GM23338 (cell line): Measurements from ENCODE around the gene TIMM44. TPM values are rescaled to one million over a fixed set of nuclear protein-coding genes. Genes with fewer than 3 reads are reported as not detected.

Experiments used
- ATAC-seq: fragments of 200-7000 bp; cut with Tn5 transposase; 3 replicates; pipeline ENCODE4 v1.9.1; 2020
- DNase-seq: peaks from one replicate; pipeline ENCODE4 v3.0.0-alpha.2; 2015; ENCODE audit warnings: low spot score
- H2AFZ ChIP-seq: fragments of 200-600 bp; sonication (generic); 2 replicates; pipeline ENCODE4 v1.8.0; 2016; ENCODE audit warnings: antibody characterized with exemption, mild to moderate bottlenecking, moderate library complexity
- H3F3A ChIP-seq: fragments of 200-600 bp; sonication (generic); replicated peaks from 2 replicates; pipeline ENCODE4 v1.8.0; 2017; ENCODE audit warnings: antibody characterized with exemption, mixed run types, low read depth
- H3K27ac ChIP-seq: fragments of 200-600 bp; sonication (generic); 2 replicates; pipeline ENCODE4 v1.6.1; 2016; ENCODE audit warnings: low read depth
- H3K27me3 ChIP-seq: fragments of 200-600 bp; sonication (generic); 2 replicates; pipeline ENCODE4 v1.8.0; 2016; ENCODE audit warnings: mild to moderate bottlenecking, mixed run types, moderate library complexity; ENCODE audit not compliant: insufficient read depth
- H3K36me3 ChIP-seq: fragments of 200-600 bp; sonication (generic); 2 replicates; pipeline ENCODE4 v1.8.0; 2016; ENCODE audit warnings: mild to moderate bottlenecking; ENCODE audit not compliant: insufficient read depth
- H3K4me1 ChIP-seq: fragments of 200-600 bp; sonication (generic); 2 replicates; pipeline ENCODE4 v1.8.0; 2016; ENCODE audit warnings: mild to moderate bottlenecking, moderate library complexity; ENCODE audit not compliant: insufficient read depth
- H3K4me2 ChIP-seq: fragments of 200-600 bp; sonication (generic); 2 replicates; pipeline ENCODE4 v1.7.1; 2017; ENCODE audit warnings: mixed run types
- H3K4me3 ChIP-seq: fragments of 200-600 bp; sonication (generic); 2 replicates; pipeline ENCODE4 v1.6.1; 2016; ENCODE audit warnings: mixed run types
- H3K79me2 ChIP-seq: fragments of 200-600 bp; sonication (generic); replicated peaks from 2 replicates; pipeline ENCODE4 v1.8.0; 2017; ENCODE audit warnings: mild to moderate bottlenecking; ENCODE audit not compliant: insufficient read depth
- H3K9me2 ChIP-seq: fragments of 200-600 bp; sonication (generic); 2 replicates; pipeline ENCODE4 v1.8.0; 2017; ENCODE audit not compliant: insufficient read depth
- H4K20me1 ChIP-seq: fragments of 200-600 bp; sonication (generic); replicated peaks from 2 replicates; pipeline ENCODE4 v1.8.0; 2017; ENCODE audit warnings: mild to moderate bottlenecking; ENCODE audit not compliant: insufficient read depth
- H3K27ac Mint-ChIP-seq: 2 replicates; pipeline ENCODE4 v1.8.0; 2020; ENCODE audit warnings: inconsistent platforms, mild to moderate bottlenecking, moderate library complexity, mixed read lengths
- H3K27me3 Mint-ChIP-seq: 3 replicates; pipeline ENCODE4 v1.8.0; 2022; ENCODE audit warnings: low read depth, mild to moderate bottlenecking, moderate library complexity, mixed read lengths, inconsistent platforms; ENCODE audit not compliant: insufficient read depth, poor library complexity
- H3K36me3 Mint-ChIP-seq: 3 replicates; pipeline ENCODE4 v1.8.0; 2021; ENCODE audit warnings: low read depth, mild to moderate bottlenecking, inconsistent platforms, moderate library complexity, mixed read lengths
- H3K4me1 Mint-ChIP-seq: 3 replicates; pipeline ENCODE4 v1.8.0; 2020; ENCODE audit warnings: mild to moderate bottlenecking, inconsistent platforms, mixed read lengths
- H3K4me3 Mint-ChIP-seq: 3 replicates; pipeline ENCODE4 v1.8.0; 2021; ENCODE audit warnings: moderate library complexity, mild to moderate bottlenecking, inconsistent platforms, mixed read lengths
- H3K9me3 Mint-ChIP-seq: 3 replicates; pipeline ENCODE4 v1.8.0; 2020; ENCODE audit warnings: moderate library complexity, mild to moderate bottlenecking, inconsistent platforms, mixed read lengths
- CREB1 ChIP-seq: fragments of 250-450 bp; sonication (Bioruptor Pico); IDR thresholded peaks from 2 replicates; pipeline ENCODE4 v1.5.0; 2020; ENCODE audit warnings: low read depth, mild to moderate bottlenecking, moderate library complexity
- CTCF ChIP-seq, 2 experiments: fragments of 200-600 bp in 1 of 2; sonication (generic) in 1 of 2; conservative IDR thresholded peaks; 2 replicates each; pipeline versions ENCODE4 v1.5.1 to v1.6.1; 2016 to 2017; ENCODE audit warnings: antibody characterized with exemption in 2 of 2, low read depth in 2 of 2, mild to moderate bottlenecking in 2 of 2, moderate library complexity in 1 of 2
- ETS1 ChIP-seq: IDR thresholded peaks from 2 replicates; pipeline ENCODE4 v1.6.1; 2016; ENCODE audit warnings: antibody characterized with exemption
- EZH2phosphoT487 ChIP-seq: fragments of 200-600 bp; sonication (generic); IDR thresholded peaks from one replicate; pipeline ENCODE4 v1.8.1; 2018; ENCODE audit warnings: antibody characterized with exemption; ENCODE audit not compliant: unreplicated experiment
- REST ChIP-seq: IDR thresholded peaks from one replicate; pipeline ENCODE4 v1.6.1; 2018; ENCODE audit warnings: antibody characterized with exemption; ENCODE audit not compliant: unreplicated experiment
- STAT1 ChIP-seq: IDR thresholded peaks from one replicate; pipeline ENCODE4 v1.6.1; 2016; ENCODE audit warnings: antibody characterized with exemption; ENCODE audit not compliant: unreplicated experiment
- ZNF114 ChIP-seq: fragments of 250-450 bp; sonication (Bioruptor Pico); IDR thresholded peaks from 2 replicates; pipeline ENCODE4 v1.5.0; 2020; ENCODE audit warnings: mild to moderate bottlenecking, moderate library complexity
- ZNF331 ChIP-seq: fragments of 250-450 bp; sonication (Bioruptor Pico); IDR thresholded peaks from 2 replicates; pipeline ENCODE4 v1.5.0; 2020; ENCODE audit warnings: low read depth, mild to moderate bottlenecking, moderate library complexity
- polyA plus RNA-seq: library from polyadenylated mRNA; unstranded; fragments of >200 nt; fragmentation: Nextera tagmentation; extraction: Ambion mirVana; gene quantifications from 2 replicates; pipeline ENCODE4 v1.2.1, GENCODE V29; 2016
- total RNA-seq: library from RNA; depleted of rRNA; stranded (reverse); fragments of >200 nt; shearing (Covaris generic); gene quantifications from 2 replicates; pipeline ENCODE4 v1.2.3, GENCODE V29; 2014

Gene TIMM44
- total and polyA plus RNA-seq, 2 experiments from 2014 or later, result 125 to 128 TPM

- no peak overlapping the region for H3K4me2 ChIP-seq
- TF ChIP-seq ZNF114 (CRISPR knock-in tag), result no peak
- no peak for TF ChIP-seq CREB1 (CRISPR knock-in tag)
- TF ChIP-seq EZH2phosphoT487, result no peak
- no peak for TF ChIP-seq STAT1
- no peak for TF ChIP-seq REST
- TF ChIP-seq ETS1, result no peak
- TF ChIP-seq ZNF331 (CRISPR knock-in tag), result no peak
- H3K9me2 ChIP-seq, result no peaks in the 10 kb centered on the region
- H3K4me3 ChIP-seq, result no peak overlapping the region
- Mint-ChIP-seq H3K27me3 (peaks cover 6% of the 10 kb centered on the region), H3K9me3 (no peaks in the 10 kb centered on the region), H3K36me3 (peaks cover 74% of the 10 kb centered on the region), H3K4me1 (no peaks in the 10 kb centered on the region; the same call in 2 of the 3 replicates), H3K27ac (no peak overlapping the region), H3K4me3 (no peak overlapping the region)
- peaks cover 22% of the 10 kb centered on the region for H3F3A ChIP-seq
- H2AFZ ChIP-seq, result no peak overlapping the region
- H3K27ac ChIP-seq, result no peak overlapping the region
- H4K20me1 ChIP-seq, result peaks cover 20% of the 10 kb centered on the region
- peaks cover 35% of the 10 kb centered on the region for H3K36me3 ChIP-seq
- DNase-seq (no peak), ATAC-seq (no peak)
- H3K27me3 ChIP-seq, result no peaks in the 10 kb centered on the region
- no peaks in the 10 kb centered on the region for H3K4me1 ChIP-seq
- H3K79me2 ChIP-seq, result peaks cover 14% of the 10 kb centered on the region
Observed at GRCh38 chr19:7933828-7934725, 9.4 kb downstream of the TIMM44 start.

GRCh38 chr19:7933411-7933810 is 10.1 kb downstream of the TIMM44 start:
- Histone ChIP-seq H4K20me1 (peaks cover 14% of the 10 kb centered on the region; the same call in 1 of the 2 replicates), H3K4me2 (no peak overlapping the region), H3K27ac (no peak overlapping the region), H3F3A (peaks cover 24% of the 10 kb centered on the region), H3K79me2 (peaks cover 7% of the 10 kb centered on the region; the same call in 1 of the 2 replicates), H3K9me2 (no peaks in the 10 kb centered on the region), H3K27me3 (no peaks in the 10 kb centered on the region), H2AFZ (no peak overlapping the region), H3K36me3 (peaks cover 28% of the 10 kb centered on the region; the same call in 1 of the 2 replicates), H3K4me3 (no peak overlapping the region), H3K4me1 (no peaks in the 10 kb centered on the region)
- Mint-ChIP-seq H3K4me3 (no peak overlapping the region), H3K4me1 (no peaks in the 10 kb centered on the region; the same call in 2 of the 3 replicates), H3K36me3 (peaks cover 74% of the 10 kb centered on the region), H3K9me3 (no peaks in the 10 kb centered on the region), H3K27ac (no peak overlapping the region), H3K27me3 (peaks cover 9% of the 10 kb centered on the region)
- ATAC-seq, result peak; percentile 48
- peak; percentile 41 for DNase-seq
- TF ChIP-seq REST (no peak), CTCF (conservative IDR thresholded peaks at IDR 0.05; ENCODE audit: low read depth in 2 of 2) (peak; percentile 56 to 60)
